NCI-H2029 treated with DMSO at 0.1 percent for 48 hours (cell line): ENCODE data around the gene SNAP25.

ENCODE experiments used
- DNase-seq: peaks from one replicate; lab custom pipeline; 2025; lab: John Stamatoyannopoulos, UW

Gene SNAP25

GRCh38 chr20:10263385-10264165 lies 44.9 kb downstream of the SNAP25 start:
- DNase-seq, result no peak

- no peak for DNase-seq
Observed at GRCh38 chr20:10264166-10264558, 45.5 kb downstream of the SNAP25 start.

DNA sequence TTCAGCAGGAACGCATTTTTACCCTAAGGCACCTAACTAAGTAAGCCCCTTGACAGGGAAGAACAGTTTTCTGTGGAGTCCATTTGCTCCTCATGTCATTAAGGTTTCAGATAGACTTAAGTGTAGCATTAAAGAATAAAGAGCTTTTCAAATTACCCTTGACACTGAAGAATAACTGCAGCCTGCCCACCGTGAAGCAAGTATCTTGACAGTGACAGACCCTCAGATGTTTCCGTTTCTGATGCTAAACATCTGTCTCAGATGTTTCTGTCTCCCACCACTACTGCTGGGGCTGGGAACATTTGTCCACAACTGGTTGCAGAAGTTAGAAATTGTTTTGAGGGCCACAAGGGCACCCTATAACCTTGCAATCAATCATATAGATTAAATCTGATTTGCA lies 50.0 kb downstream of the SNAP25 start:
- no peak for DNase-seq

- DNase-seq, result no peak
Observed at GRCh38 chr20:10270630-10271029, 52.0 kb downstream of the SNAP25 start.

- DNase-seq, result no peak
Observed at GRCh38 chr20:10271494-10272219, 53.0 kb downstream of the SNAP25 start.

DNA sequence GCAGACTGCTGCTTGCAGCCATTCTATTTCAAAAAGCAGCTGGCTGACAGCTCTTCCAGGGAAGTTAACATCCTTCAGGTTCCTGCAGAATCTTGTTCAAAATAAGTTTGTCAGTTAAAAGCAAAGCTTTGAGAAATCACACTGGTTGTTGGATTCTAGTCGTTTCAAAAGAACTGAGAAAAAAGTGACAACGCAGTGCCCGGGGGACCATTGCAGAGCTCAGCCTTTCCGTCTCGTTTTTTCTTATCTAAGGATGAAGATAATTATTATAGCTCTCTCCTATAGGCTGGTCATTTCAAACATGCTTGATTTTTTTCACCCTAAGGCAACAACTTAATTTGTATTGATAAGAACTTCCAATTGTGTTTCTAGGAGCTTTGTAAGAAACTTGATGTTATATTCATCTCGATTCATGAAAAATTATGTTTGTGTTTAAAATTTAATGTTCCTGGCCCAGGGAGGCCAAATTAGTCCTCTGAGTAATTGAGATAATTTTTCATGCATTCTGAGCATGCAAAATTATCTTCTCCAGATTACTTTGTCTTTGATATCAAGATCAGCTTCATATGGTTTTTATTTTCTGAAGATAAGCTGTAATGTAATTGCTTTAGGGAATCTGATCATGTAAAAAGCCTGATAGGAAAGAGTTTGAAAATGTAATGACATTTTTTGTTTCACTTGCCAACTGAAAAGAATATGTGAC lies 58.4 kb downstream of the SNAP25 start:
- DNase-seq, result no peak

DNA sequence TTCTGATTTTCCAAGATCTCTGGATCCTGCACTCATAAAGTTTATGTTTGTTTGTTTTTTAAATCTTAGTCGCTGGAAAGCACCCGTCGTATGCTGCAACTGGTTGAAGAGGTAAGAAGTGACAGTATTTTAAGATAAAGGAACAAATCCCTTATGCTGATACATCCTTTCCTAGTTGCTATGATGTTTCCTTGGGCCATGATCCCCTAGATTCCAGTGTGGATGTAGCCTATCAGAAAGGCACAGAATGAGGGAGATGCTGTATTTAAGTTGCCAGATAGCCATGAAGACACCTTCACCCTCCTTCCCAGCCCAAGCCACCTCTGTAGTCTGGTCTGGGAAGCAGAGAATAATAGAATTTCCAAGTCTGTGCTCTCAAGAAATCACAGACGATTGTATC lies 59.0 kb downstream of the SNAP25 start:
- DNase-seq, result no peak

DNA sequence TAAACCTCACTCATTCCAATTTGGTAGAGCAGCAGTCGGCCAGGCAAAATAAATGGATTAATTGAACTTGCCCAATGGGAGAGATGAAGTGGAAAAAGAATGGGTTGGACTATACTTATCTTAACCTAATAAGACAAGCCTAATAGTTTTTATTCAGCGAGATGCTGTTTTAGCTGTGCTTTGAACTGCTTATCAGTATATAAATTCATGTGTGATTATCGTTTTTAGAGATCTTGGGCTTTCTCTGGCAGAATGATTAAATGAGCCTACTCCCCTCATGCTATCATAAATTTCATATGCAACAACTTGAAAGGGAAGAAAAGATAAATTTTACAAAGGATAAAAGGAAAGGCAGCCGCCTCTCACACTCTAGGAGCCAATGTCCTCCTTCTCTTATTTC lies 59.8 kb downstream of the SNAP25 start:
- no peak for DNase-seq

DNA sequence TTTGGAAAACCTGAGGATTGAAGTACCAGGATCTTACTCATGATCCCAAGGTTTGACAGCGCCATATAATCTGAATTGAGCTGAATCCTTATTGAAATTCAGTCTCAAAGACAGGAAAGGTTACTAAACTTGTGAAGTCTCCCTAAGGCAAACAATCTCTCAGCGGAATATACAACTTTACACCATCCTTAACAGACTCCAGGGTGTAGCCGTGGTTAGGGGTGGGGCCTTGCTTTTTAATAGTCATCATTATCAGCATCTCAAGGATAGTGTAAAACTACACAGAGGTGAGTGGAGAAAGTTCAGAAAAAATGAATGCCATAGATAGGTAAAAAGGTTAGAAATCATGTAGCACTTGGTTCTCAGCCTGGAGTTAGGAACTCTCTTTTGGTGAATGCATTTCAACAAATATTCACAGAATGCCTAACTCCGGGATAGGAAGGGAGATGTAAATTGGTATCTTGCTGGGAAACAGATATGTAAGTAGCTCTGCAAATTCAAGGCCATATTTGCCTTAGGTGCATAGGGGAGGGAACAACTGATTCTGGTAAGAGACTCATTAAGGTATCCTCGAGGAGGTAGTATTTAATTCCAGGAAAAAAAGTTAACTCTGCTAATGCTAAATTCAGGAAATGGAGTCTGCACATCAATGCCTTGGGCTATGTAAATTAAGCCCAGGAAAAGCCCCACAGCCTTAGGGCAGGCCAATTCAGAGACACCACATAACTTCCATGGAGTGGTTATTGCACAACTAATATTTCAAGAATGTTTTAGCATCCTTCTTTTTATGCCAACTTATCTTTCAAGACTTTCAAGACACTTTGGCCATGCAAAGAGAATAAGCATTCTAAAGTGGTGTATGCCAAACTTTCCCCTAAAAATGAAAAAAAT lies 61.6 kb downstream of the SNAP25 start:
- no peak for DNase-seq

DNA sequence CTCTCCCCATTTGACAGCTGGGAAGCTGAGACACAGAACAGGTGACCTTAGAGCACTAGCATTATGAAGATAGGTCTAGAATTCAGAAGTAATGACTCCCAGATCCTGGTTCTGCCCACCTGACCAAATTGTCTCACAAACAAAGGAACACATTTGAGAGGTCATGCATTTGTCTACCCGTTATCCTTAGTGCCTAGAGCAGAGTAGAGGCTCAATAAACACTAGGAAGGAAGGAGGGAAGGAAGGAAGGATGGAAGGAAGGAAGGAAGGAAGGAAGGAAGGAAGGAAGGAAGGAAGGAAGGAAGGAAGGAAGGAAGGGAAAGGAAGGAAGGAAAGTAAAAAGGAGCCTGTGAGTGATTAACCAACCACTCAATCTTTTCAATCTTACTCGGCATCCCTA lies 63.3 kb downstream of the SNAP25 start:
- DNase-seq, result no peak

DNA sequence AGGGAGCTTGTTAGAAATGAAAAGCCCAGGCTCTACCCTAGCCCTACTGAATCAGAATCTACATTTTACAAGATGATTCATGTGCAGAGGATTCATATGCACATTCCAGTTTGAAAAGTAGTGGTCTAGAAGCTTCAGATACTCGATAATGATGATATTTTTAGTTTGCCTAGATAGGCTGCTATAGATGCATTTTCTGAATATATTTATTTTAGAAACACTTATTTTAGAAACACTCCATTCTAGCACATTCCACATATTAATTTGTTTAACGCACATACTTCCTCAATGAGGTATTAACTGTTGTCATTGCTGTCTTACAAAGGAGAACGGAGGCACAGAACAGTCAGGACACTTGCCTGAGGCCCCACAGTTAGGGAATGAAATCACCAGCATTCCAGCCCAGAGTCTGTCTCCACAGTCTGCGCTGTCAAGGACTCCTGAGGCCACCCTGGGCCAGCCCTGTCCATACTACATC lies 64.4 kb downstream of the SNAP25 start:
- DNase-seq, result no peak

- no peak for DNase-seq
Observed at GRCh38 chr20:10286356-10286755, 67.7 kb downstream of the SNAP25 start.

DNA sequence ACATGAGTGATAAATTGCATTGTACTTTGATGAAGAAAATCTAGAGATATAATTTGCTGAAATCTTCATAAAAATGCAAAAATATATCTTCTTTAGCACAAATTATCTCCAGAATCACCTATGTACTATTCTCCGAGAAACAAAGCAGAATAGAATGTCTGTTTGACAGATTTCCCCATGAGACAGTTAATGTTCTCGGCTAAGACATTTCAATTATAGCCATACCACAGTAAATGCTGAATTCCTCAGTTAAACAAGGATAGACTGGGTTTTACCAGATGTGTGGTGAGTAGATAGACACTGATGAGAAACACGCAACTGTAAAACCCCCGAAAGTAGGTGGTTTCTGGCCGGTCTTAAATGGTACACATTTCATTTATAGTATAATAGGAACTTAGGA lies 69.8 kb downstream of the SNAP25 start:
- DNase-seq, result no peak

GRCh38 chr20:10288954-10289646 lies 70.5 kb downstream of the SNAP25 start:
- DNase-seq, result no peak

GRCh38 chr20:10291568-10292248 lies 73.1 kb downstream of the SNAP25 start:
- no peak for DNase-seq

DNA sequence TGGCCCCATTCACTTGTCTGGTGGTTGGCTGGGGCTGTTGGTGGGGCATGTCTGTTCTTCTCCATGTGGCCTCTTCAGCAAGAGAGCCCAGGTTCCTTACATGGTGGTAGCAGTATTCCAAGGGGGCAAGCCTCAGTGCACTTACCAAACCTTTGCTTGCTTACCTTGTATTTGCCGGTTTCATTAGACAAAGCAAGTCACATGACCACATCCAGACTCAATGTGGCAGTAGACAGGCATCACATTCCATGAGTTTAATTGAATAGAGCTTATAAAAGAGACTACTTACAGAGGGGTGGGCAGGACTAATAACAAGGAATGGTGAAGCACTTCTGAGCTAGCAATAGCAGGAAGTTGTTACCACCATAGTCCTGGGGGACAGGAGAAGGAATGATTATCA lies 78.6 kb downstream of the SNAP25 start:
- DNase-seq, result no peak

GRCh38 chr20:10297684-10298240 lies 79.1 kb downstream of the SNAP25 start:
- no peak for DNase-seq

- DNase-seq, result no peak
Observed at GRCh38 chr20:10300582-10301446, 82.2 kb downstream of the SNAP25 start.

- no peak for DNase-seq
Observed at GRCh38 chr20:10303852-10304251, 85.2 kb downstream of the SNAP25 start.
